Right hindlimb (tissue), 1 donor: ENCODE measurements around the gene OXSR1.
"Not testable (repeated sequence)": the region's sequence is repeated elsewhere in the genome, so short reads cannot be mapped to it uniquely, and the experiment has no call there.

Experiments used
- DNase-seq: peaks from one replicate; pipeline ENCODE4 v3.0.0-alpha.2; 2018

Gene OXSR1

GRCh38 chr3:38235466-38235865 is 70.1 kb downstream of the OXSR1 start:
- no peak for DNase-seq

DNA sequence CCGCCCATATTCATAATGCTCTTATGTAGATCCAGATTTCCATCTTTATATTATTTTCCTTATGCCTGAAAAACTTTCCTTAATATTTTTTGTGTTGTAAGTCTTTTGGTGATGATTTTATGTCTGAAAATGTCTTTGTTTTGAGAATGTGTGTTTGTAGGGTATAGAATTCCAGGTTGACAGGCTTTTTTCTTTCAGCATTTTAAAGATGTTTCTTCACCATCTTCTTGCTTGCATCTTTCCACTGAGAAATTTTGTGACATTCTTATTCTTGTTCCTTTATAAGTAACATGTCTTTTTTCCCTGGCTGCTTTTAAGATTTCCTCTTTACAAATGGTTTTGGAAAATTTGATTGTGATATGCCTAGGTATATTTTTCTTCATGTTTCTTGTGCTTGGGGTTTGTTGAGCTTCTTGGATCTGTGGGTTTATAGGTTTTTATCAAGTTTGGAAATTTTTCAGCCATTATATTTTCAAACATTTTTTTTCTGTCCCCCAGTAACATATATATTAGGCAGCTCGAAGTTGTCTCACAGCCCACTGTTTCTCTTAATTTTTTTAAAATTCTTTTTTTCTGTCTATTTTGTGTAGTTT is 73.2 kb downstream of the OXSR1 start:
- DNase-seq = no peak

GRCh38 chr3:38242812-38243211 is 77.5 kb downstream of the OXSR1 start:
- not testable (repeated sequence) for DNase-seq

GRCh38 chr3:38245930-38246329 is 80.6 kb downstream of the OXSR1 start:
- no peak for DNase-seq

DNA sequence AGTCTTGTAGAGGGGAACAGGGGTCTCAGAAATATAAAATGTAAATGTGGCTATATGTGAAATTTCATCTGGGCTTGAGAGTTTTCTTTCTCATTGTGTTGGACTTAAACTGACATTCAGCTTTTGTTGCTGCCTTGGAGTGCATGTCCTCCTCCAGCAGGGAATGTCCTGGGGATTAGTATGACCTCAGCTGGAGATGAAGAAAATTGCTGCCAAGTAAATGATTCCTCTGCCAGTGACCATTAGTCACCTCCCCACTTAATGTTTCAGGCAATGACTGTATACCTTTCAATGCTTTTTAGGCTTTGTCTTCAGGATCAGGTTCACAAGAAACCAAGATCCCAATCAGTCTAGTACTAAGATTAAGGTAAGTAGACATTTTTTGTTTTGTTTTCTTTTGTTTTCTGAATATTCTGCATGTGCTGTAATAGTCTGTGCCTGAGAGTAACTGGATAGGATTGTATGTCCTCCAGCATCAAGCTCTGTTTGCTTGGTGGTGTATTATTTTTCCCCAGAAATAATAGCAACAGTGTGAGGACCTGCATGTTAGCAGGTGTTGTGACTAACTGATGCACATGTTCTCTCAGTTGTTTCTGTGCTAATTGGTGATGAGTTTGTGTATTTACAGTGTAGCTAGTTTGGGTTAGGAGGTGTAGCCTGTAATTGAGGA is 82.2 kb downstream of the OXSR1 start:
- DNase-seq = peak; percentile 40

DNA sequence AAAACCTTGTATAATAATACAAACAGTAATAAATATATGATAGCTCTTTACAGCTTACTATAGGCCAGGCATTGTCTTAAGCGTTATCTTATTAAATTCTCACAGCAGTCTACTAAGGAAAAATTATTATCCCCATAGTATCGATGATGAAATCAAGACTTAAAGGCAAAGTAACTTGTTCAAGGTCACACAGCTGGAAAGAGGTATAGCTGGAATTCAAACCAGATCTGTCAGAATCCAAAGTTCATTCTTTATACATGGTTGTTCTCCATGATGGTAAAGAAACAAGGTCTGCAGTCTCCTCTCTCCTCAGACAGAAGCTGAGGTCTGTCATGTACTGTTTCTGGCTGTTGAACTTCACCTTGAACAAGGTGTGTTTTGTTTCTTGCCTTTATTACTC is 84.9 kb downstream of the OXSR1 start:
- DNase-seq = no peak

GRCh38 chr3:38251197-38251596 is 85.9 kb downstream of the OXSR1 start:
- no peak for DNase-seq

DNA sequence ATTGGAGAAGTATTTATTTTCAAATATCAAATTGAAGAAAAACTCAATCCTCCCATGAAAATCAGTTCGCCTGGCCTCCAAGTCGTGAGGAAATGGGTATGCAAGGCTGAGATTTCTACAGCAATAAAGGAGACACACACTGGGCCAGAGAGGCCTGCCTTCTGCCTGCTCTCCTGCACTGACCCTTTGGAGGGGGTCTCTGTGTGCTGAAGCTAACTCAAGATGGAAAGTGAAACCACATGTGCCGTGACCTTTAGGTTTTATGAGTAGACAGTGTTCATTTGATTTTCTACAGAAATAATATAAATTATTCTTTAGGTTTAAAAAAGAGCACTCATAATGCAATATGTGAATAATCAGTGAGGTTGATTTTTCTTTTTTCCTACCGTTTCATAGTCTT is 88.4 kb downstream of the OXSR1 start:
- no peak for DNase-seq

DNA sequence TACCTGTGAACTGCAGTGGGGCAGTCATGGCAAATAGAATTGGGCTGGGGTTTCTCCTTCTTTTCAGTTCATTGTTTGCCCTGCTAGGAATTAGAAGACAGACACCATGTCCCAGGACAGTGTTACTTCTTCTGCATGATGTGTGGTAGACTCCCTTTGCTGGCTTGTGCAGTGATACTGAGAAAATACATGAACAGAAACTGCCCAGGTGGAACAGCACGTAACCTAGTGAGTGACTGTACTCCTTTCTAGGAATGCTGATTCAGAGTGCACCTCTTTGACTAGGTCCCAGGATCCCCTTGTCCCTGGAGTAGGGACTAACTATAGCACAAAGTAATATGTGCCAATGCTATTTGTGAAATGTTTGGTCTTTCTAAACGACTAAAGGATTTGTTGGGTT is 89.5 kb downstream of the OXSR1 start:
- no peak for DNase-seq

DNA sequence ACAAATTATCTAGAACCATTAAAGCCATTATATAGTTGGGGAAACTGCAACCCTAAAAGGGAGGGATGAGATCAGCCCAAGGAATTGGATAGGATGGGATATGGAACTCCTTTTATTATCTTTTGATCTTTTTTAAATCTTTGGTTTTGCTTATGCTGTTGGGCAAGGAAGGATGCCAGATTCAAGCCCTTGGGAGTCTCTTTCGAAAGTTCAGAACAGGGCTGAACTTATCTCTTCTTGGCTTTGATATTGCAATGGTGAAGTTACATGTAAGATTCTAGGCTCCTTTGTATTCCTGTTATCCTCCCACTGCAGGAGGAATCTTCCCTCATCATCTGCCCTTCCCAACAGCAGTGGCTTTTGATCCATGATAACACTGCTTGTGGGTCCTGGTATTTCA is 90.3 kb downstream of the OXSR1 start:
- no peak for DNase-seq

GRCh38 chr3:38257583-38257982 is 92.2 kb downstream of the OXSR1 start:
- DNase-seq = no peak

DNA sequence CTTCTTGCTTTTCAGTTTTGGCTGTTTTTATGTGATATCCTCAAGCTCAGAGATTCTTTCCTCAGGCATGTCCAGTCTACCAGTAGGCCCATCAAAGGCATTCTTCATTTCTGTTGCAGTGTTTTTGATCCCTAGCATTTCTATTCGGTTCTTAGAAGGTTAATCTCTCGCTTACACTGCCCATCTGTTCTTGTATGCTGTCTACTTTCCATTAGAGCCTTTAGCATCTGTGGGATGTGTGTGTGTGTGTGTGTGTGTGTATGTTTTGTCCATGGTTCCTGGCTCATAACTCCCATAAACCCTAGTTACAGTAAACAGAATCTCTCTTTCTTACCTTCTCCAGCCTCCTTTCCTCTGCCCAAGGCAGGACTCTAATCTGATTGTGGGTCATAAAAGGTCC is 95.1 kb downstream of the OXSR1 start:
- DNase-seq = no peak

- DNase-seq = no peak
Measured at GRCh38 chr3:38264353-38264771, 99.0 kb downstream of the OXSR1 start.

GRCh38 chr3:38264779-38265178 is 99.4 kb downstream of the OXSR1 start:
- DNase-seq = no peak

- DNase-seq = no peak
Measured at GRCh38 chr3:38265604-38266307, 100.4 kb downstream of the OXSR1 start, which contains the start of gene SLC22A13. Gene SLC22A13, plus strand, starts transcription at chr3:38265812. Its CDS starts 49 bp downstream, at chr3:38265861.

DNA sequence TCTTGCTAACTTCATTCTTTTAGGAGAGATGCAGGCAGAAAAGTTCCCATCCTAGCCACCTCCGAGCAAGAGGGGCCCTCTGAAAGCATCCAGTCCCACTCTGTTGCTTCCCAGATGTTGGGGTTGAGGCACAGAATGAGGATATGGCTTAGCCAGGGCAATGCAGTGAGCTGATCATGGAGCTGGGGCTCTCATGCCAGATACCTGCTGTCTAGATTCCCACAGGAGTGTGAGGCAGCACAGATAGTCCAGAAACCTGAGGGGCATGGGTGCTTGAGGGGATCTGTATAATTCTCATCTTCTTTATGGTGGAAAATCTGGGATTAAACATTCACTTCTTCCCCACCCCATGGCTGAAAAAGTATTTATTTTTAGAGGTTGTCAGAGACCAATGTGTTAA is 101.5 kb downstream of the OXSR1 start:
- no peak for DNase-seq

- no peak for DNase-seq
Measured at GRCh38 chr3:38267662-38268061, 102.3 kb downstream of the OXSR1 start.

DNA sequence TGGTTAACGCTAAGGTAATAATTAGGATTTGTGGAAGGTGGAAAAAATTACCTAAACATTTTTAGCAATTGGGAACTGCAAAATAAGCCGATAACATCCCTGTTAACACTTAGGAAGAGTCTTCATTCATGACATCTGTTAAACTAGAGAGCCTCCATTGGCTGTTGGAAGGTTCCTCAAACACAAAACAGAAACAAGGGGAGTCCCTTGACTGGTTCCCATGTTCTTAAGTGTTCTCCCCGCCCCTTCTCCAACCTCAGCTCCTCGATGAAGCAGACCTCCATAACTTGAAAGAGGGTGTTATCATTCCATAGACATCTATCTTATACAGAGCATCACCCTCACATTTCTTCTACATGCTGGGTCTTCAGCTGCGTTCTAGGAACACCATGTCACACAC is 102.8 kb downstream of the OXSR1 start:
- DNase-seq = no peak

- no peak for DNase-seq
Measured at GRCh38 chr3:38268522-38268921, 103.2 kb downstream of the OXSR1 start.

DNA sequence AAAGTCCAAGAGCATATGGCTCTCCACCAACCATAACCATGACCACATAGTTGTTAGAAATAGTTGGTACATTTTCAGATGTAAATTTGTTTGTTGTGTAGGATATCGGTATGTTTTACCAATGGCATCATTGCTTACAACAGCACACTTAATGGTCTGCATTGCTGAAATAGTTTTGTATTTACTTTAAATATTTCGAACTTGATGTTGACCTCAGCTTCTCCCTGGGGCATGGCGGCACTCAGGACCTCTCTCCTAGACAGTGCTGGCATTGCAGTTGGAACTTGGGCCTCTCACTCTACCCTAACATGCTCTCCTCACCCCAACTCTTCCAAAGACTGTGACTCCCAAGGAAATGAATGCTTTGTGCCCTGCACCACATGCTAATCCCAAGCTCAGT is 105.3 kb downstream of the OXSR1 start:
- no peak for DNase-seq

DNA sequence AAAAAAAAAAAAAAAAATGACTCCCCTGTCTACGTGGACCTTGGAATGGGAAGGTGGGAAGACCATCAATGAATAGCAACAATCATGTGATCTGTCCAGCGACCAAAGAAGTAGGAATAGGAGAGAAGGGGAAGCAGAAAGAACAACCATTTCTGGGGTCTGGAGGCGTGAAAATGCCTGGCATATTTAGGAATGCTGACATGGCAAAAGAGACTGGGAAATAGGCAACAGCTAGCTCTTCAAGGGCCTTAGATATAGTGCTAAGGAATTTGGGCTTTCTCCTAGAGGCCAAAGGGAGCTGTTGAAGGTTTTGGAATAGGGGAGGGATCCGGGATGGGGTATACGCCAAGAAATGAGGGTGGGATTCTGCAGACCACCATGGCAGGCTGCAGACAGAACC is 106.2 kb downstream of the OXSR1 start:
- DNase-seq = no peak

- DNase-seq = no peak
Measured at GRCh38 chr3:38274864-38275649, 109.7 kb downstream of the OXSR1 start.

- DNase-seq = no peak
Measured at GRCh38 chr3:38275658-38276057, 110.3 kb downstream of the OXSR1 start.
